Ishikawa (cell line): ENCODE measurements around the gene FTMT.
A peak's percentile ranks its signal among the peaks of the same experiment; 100 is the strongest.

ENCODE experiments used
- CEBPB ChIP-seq: IDR thresholded peaks from 2 replicates; pipeline ENCODE4 v1.6.1; 2012
- CREB1 ChIP-seq: IDR thresholded peaks from 2 replicates; pipeline ENCODE4 v1.6.1; 2012; ENCODE audit warnings: low read depth
- EGR1 ChIP-seq: IDR thresholded peaks from 2 replicates; pipeline ENCODE4 v1.6.1; 2012
- EP300 ChIP-seq: IDR thresholded peaks from 2 replicates; pipeline ENCODE4 v1.6.1; 2012; ENCODE audit warnings: borderline replicate concordance
- MAX ChIP-seq: IDR thresholded peaks from 2 replicates; pipeline ENCODE4 v1.6.1; 2012
- RAD21 ChIP-seq: IDR thresholded peaks from 2 replicates; pipeline ENCODE4 v1.6.1; 2012; ENCODE audit warnings: low read depth
- REST ChIP-seq: IDR thresholded peaks from 2 replicates; pipeline ENCODE4 v1.6.1; 2012; ENCODE audit warnings: low read depth, mild to moderate bottlenecking
- TAF1 ChIP-seq: IDR thresholded peaks from 2 replicates; pipeline ENCODE4 v1.6.1; 2012; ENCODE audit warnings: low read depth, mild to moderate bottlenecking
- TCF12 ChIP-seq: IDR thresholded peaks from 2 replicates; pipeline ENCODE4 v1.6.1; 2012; ENCODE audit warnings: low read depth
- USF1 ChIP-seq: IDR thresholded peaks from 2 replicates; pipeline ENCODE4 v1.6.1; 2012
- YY1 ChIP-seq: IDR thresholded peaks from 2 replicates; pipeline ENCODE4 v1.6.1; 2012; ENCODE audit warnings: low read depth

GRCh38 chr5:121890297-121890858, 38.7 kb downstream of the FTMT start:
- TF ChIP-seq EP300 (no peak), YY1 (no peak), REST (no peak), CEBPB (no peak), TCF12 (no peak), MAX (no peak), USF1 (no peak), CREB1 (no peak), EGR1 (no peak), RAD21 (0 out of 2 replicates have a peak, but pooled peaks have one; percentile 4), TAF1 (no peak)
